Cardiac muscle cell (in vitro differentiated cells and primary cell): ENCODE measurements around the gene ANAPC15. TPM values are rescaled to one million over a fixed set of nuclear protein-coding genes. Genes with fewer than 3 reads are reported as not detected.
"Not testable (repeated sequence)": the region's sequence is repeated elsewhere in the genome, so short reads cannot be mapped to it uniquely, and the experiment has no call there.

Experiments used
- DNase-seq, 2 donors: peaks; one replicate each; pipeline versions ENCODE4 v3.0.0 to v3.0.0-alpha.2; 2010 to 2017; ENCODE audit warnings: low read depth in 1 of 2, low spot score in 1 of 2
- H3K27ac ChIP-seq: fragments of 200-600 bp; sonication (generic); 2 replicates; pipeline ENCODE4 v1.5.1; 2016
- H3K27me3 ChIP-seq: fragments of 200-600 bp; sonication (generic); 2 replicates; pipeline ENCODE4 v1.6.0; 2016; ENCODE audit warnings: control low read depth
- H3K36me3 ChIP-seq: fragments of 200-600 bp; sonication (generic); 2 replicates; pipeline ENCODE4 v1.5.1; 2016; ENCODE audit warnings: control low read depth
- H3K4me1 ChIP-seq: fragments of 200-600 bp; sonication (generic); 2 replicates; pipeline ENCODE4 v1.8.1; 2017; ENCODE audit warnings: low read depth, mild to moderate bottlenecking, mixed run types
- H3K4me3 ChIP-seq: fragments of 200-600 bp; sonication (generic); 2 replicates; pipeline ENCODE4 v1.5.1; 2016; ENCODE audit warnings: mild to moderate bottlenecking
- H3K9me3 ChIP-seq: fragments of 200-600 bp; sonication (generic); 2 replicates; pipeline ENCODE4 v1.5.1; 2017; ENCODE audit warnings: low read depth, mild to moderate bottlenecking, control low read depth
- CTCF ChIP-seq: IDR thresholded peaks from 2 replicates; pipeline ENCODE4 v1.5.1; 2012; ENCODE audit warnings: low read depth, mild to moderate bottlenecking, low read length
- polyA plus RNA-seq: library from polyadenylated mRNA; unstranded; fragments of >200 nt; fragmentation: Nextera tagmentation; extraction: Ambion mirVana; gene quantifications from 2 replicates; pipeline ENCODE4 v1.2.1, GENCODE V29; 2016
- total RNA-seq: library from RNA; depleted of rRNA; stranded (reverse); fragments of >200 nt; gene quantifications from 2 replicates; pipeline ENCODE4 v1.2.3, GENCODE V29; 2016

Gene ANAPC15
- 49.9 and 54.2 TPM in 2 replicates for total RNA-seq
- polyA plus RNA-seq = 59.7 and 101 TPM in 2 replicates

DNA sequence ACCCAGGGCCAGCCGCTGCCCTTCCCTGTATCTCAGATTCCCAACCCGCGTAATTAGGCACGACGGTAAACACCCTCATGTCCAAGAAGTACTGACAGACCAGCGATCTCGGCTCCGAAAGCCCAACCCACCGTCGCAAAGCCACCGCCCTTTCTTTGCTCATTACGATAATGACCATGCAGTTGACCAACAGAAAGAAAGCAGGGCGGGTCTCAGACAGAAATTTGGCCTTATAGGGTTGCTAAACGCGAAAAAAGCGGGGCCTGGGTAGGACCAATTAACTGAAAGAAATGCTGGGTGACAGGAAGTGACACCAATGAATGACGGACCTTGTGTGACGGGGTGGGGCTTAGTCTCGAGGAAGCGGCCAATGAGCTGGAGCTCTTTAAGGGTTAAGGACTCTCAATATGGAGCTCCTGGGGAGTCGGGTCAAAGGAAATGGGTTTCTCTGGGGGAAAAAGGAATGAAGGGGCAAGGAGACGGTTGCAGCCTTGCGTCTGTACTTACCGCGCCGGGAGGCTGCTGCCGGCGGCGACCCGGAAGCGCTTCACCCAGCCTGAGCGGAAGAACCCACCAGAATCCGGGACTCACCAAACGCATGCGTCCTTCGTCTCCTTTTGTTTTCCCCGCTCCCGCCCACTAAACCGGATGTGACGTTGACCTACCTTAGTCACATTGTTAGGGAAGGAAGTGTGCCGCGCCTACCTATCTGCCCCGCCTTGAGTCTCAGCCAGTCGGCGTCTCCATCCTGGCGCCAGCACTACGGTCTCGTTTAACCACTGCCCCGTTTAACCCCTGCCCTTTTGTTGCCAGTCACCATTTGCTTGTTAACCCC lies at the start of gene ANAPC15:
Gene ANAPC15, minus strand, starts transcription at position 553 of the 835 bp plus-strand sequence. CDS start 1,419 bp downstream, outside the sequence.
- no peaks in the 10 kb centered on the region for H3K27me3 ChIP-seq
- TF ChIP-seq CTCF = no peak
- no peaks in the 10 kb centered on the region for H3K36me3 ChIP-seq
- H3K9me3 ChIP-seq = no peaks in the 10 kb centered on the region
- H3K27ac ChIP-seq = peak within 1 kb of the TSS; percentile 98
- peaks cover 7% of the 10 kb centered on the region for H3K4me1 ChIP-seq
- peak within 1 kb of the TSS; percentile 44 for H3K4me3 ChIP-seq
- peak; percentile 99 to 100 for DNase-seq

GRCh38 chr11:72160319-72160718 lies 47.8 kb upstream of the ANAPC15 start:
- no peak overlapping the region for H3K4me3 ChIP-seq
- no peaks in the 10 kb centered on the region for H3K4me1 ChIP-seq
- H3K9me3 ChIP-seq = no peaks in the 10 kb centered on the region
- H3K27ac ChIP-seq = no peak overlapping the region
- no peak for DNase-seq
- peaks cover 12% of the 10 kb centered on the region for H3K27me3 ChIP-seq
- H3K36me3 ChIP-seq = no peaks in the 10 kb centered on the region
- no peak for TF ChIP-seq CTCF

GRCh38 chr11:72157131-72157530 lies 44.6 kb upstream of the ANAPC15 start:
- TF ChIP-seq CTCF = no peak

GRCh38 chr11:72155751-72156150 lies 43.3 kb upstream of the ANAPC15 start:
- no peaks in the 10 kb centered on the region for H3K9me3 ChIP-seq
- no peak for TF ChIP-seq CTCF

More at GRCh38 chr11:72157131-72157530, 44.6 kb upstream of the ANAPC15 start:
- no peak for DNase-seq
- Histone ChIP-seq H3K4me1 (no peaks in the 10 kb centered on the region), H3K36me3 (no peaks in the 10 kb centered on the region), H3K27ac (no peak overlapping the region), H3K9me3 (no peaks in the 10 kb centered on the region), H3K27me3 (peaks cover 12% of the 10 kb centered on the region), H3K4me3 (no peak overlapping the region)

DNA sequence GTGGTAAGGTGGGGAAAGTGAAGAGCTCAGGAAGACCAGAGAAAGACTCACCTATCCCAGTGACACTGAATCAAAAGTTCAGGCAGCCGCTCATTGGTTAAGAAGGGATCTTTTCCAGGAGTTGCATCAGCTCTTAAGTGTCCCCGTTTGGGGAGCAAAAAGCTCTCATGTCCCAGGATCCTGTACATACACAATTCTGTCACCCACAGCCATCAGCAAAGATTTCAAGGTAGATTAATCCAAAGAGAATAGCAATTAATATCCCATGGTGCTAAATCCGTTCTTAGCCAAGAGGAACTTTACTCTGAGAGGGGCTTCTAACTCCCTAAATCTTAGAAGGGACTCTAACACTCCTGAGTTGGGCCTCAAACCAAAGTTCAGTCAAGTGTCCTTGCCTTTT lies 42.3 kb upstream of the ANAPC15 start:
- no peaks in the 10 kb centered on the region for H3K4me1 ChIP-seq
- no peaks in the 10 kb centered on the region for H3K9me3 ChIP-seq
- no peak overlapping the region for H3K4me3 ChIP-seq
- DNase-seq = no peak
- no peak for TF ChIP-seq CTCF
- no peak overlapping the region for H3K27ac ChIP-seq
- H3K27me3 ChIP-seq = peaks cover 8% of the 10 kb centered on the region
- H3K36me3 ChIP-seq = no peaks in the 10 kb centered on the region

More at GRCh38 chr11:72155751-72156150, 43.3 kb upstream of the ANAPC15 start:
- H3K27ac ChIP-seq = no peak overlapping the region
- DNase-seq = no peak
- no peak overlapping the region for H3K4me3 ChIP-seq
- no peaks in the 10 kb centered on the region for H3K36me3 ChIP-seq
- no peaks in the 10 kb centered on the region for H3K4me1 ChIP-seq
- peaks cover 12% of the 10 kb centered on the region for H3K27me3 ChIP-seq

DNA sequence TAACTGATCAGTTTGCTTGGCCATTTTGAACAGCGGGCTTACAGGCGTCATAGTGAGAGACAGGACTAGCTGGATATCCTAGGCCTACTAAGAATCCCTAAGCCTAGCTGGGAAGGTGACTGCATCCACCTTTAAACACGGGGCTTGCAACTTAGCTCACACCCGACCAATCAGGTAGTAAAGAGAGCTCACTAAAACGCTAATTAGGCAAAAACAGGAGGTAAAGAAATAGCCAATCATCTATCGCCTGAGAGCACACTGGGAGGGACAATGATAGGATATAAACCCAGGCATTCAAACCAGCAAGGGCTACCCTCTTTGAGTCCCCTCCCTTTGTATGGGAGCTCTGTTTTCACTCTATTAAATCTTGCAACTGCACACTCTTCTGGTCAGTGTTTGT lies 41.4 kb upstream of the ANAPC15 start:
- H3K27ac ChIP-seq, DNase-seq, H3K4me3 ChIP-seq, H3K36me3 ChIP-seq, H3K27me3 ChIP-seq, H3K4me1 ChIP-seq, H3K9me3 ChIP-seq: not testable (repeated sequence)
